Stimulated activated naive CD8-positive, alpha-beta T cell treated with anti-CD3 and anti-CD28 coated beads, Interleukin-15, Interleukin-2, amounts not matched to agents 100 U/mL and 50 U/mL, for 24 hours (primary cell): ENCODE data around the gene SSBP3.

Experiments
- ATAC-seq: fragments of 150-1000 bp; cut with Tn5 transposase; one replicate; pipeline ENCODE4 v1.10.0; 2021
- DNase-seq: peaks from one replicate; pipeline ENCODE4 v3.0.0; 2021

The SSBP3 gene

DNA sequence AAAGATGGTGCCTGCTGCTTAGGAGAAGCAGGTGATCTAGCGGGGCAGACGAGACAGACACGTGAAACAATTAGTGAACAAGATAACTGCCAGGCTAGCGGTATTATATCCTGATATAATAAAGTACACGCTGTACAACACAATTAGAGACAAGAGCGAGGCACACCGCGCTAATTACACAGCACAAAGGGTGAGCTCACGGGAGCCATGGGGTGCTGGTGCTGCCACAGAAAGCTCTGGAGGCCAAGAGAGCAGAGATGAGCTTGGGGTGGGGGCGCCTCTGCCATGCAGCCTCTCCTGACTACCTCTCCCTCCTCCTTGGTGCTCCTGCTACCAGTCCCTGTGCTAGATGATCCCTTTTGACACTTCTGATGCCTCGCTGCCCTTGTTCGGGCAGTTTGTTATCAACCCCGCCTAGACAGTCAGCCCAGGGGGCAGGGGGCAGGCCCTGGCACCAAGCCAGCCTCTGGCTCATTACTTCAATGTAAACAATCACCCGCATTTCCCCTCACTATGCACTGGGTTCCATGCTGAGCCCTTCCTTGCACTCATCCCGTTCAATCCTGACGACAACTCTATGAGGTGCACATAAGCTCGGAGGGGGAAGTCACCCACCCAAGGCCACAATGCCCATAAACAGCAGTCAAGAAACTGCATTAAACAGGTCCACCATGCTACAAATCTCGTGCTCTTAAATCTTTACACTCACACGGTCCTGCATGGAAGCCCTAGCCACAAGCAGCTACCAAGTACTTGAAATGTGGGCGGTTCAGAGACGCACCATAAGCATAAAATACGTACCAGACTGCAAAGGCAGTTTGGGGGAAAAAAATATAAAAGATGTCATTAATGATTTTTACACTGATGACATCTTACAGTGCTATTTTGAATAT is 103.0 kb downstream of the SSBP3 start:
- ATAC-seq (peak; percentile 47), DNase-seq (no peak)

DNA sequence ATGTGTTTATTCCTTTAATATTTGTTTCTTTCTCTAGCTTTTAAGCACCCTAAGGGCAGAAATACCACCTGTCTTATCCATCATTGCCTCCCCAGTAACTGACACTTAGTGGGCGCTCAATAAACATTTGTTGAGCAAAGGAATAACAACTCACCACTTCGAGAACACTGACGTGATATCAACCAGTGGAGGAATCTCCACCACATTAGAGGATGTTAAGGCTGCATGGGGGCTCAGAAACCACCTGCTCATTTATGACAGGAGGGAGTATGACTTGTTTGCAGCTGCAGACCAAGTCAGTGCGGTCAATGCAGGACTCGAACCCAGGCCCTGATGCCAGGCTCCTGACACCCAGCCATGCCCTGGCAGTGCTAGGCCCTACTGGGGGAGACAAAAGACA is 103.6 kb downstream of the SSBP3 start:
- ATAC-seq (no peak), DNase-seq (no peak)

DNA sequence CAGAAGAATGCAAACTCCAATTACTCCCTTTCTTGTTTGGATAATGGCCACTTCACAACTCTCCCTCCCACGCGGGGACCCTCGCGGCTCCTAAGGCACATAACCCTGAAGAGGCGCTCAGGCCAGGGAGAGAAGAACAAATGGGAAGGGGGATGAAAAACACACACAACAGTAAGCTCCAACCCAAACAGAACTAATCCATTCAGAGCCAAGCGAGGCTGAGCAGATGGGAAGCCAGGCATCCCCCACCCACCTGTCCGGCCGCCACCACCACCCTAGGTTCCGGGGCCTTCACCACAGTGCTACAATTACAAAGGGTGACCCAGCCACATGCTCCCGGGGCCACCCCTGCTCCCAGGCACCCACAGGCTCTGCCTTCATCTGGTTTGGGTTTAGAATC is 104.7 kb downstream of the SSBP3 start:
- DNase-seq (peak; percentile 32), ATAC-seq (no peak)

DNA sequence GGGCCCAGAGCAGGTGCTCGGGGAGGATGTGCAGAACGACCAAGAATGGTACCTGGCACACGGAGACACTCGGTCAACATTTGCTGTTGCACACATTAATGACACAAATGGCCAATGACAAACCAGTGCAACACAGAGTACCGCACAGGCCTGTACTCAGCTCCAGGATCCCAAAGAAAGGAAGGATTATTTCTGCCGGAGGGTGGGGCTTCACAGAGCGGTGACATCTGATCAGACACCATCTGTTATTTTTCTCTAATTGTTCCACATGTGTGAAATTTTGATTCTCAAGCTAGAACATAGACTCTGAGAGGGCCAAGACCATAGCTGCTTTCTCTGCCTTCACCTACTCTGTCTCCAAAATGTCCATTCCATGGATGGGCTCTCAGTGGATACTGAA is 105.8 kb downstream of the SSBP3 start:
- DNase-seq, result no peak
- ATAC-seq, result no peak

DNA sequence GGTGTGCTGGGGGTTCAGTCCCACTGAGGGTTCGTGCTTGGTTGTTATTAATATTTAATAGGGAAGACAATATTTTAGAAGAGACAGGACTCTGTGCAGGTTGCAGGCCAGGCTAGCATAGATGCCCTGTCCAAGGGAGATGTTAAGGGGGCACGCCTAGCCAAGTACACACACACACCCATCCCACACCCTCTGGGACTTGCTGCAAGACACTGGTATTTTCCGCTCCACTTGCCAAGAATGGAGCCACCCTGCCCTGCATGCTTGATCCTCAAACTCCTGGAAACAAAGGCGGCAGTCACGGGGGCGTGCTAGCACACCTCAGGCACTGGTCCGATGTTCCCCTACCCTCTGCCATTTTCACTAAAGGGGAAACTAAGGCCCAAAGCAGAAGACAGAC is 107.2 kb downstream of the SSBP3 start:
- DNase-seq (no peak), ATAC-seq (no peak)

DNA sequence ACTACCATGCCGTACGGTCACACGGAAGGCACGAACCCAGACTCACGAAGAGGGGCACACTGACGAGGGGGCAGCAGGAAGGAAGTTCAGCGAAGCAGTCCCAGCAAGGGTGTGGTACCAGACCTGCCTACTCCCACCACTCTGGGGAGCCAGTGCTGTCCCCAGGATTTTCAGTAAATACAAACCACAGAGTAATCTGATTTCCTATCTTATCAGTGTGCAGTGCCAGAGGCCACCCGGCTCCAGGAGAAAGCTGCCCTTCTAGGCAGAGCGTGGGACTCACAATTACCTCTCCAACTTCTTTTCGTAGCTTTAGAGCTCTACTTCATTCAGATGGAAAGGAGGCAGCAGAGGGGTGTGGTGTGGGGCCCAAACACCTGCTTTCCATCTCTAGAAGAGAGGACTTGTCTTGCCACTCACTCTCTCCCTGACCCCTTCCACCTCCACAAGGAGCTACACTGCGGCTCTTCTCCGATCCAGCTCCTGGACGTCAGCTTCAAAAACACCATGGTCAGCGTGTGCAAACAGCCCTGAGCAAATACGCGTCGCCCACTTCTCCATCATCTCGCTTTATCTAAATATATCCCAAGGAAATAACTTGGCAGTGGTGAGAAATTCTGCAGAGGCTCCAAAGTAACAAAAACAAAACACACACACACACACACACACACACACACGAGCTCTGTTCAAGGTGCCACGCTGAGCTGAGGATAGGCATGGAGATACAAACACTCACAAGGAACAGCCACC is 107.7 kb downstream of the SSBP3 start:
- DNase-seq, result no peak
- ATAC-seq, result peak; percentile 14

DNA sequence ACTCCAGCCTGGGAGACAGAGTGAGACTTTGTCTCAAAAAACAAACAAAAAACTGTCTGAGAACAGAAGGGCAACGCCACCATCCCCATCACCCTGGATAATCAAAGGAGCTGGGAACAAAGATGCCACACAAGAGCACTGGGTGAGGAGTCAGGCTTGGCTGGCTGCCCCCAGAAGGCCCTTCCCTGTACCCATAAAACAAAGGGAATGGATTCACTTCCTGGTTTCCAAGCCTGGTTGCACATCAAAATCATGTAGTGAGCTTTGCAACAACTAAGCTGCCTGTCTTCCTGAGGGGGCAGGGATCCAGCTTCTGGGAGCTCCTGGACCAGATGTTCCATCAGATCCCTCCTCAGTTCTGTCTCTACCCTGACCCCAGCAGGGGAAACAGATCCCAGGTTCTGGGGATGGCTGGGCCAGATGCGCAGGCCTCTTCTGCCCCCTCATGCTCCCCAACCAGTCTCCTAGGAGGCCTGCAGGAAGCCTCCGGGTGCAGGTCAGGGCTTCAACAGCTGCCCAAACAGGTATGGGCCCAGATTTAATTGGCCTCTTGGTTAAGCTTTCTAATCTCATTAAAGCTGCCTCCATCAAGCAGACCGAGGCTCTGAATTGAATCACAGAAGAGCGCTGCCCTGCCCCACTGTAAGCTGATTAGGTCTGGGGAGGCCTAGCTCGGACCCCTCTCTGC is 108.5 kb downstream of the SSBP3 start:
- DNase-seq, result no peak
- no peak for ATAC-seq

DNA sequence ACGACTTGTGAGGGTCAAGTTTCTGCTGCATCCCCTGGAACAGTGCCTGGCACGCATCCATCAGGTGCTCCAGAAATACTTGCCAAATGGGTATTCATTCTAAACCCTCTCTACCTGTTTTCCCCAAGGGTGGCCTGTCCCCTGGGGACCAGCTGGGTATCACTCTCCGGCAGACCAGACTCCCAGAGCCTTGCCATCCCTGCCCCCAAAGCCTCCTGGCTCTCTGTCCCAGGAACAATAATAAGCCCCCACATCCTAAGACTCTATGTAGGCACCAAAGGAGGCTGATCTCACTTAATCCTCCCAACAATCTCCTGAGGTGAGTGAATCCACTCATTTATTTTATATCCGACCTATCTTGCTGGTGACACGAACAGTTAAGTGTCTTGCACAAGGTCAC is 109.5 kb downstream of the SSBP3 start:
- ATAC-seq (no peak), DNase-seq (no peak)

DNA sequence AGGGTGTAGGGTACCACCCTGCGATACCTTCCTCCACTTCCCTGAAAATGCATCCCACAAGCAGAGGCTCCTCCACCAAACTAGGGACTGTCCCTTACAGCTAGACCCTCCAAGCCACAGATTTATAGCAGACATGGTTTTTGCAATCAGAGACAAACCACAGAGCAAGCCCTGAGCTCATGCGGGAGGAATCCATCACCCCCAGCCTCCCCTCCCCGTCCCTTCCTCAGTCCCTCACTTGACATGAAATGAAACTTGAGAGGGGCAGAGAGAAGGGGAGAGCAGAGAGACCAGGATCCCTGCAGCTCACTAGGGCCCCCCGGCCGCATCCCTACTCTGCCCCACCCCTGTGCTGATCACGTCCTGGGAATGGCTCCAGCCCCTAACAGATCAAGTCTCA is 111.3 kb downstream of the SSBP3 start:
- no peak for DNase-seq
- no peak for ATAC-seq

DNA sequence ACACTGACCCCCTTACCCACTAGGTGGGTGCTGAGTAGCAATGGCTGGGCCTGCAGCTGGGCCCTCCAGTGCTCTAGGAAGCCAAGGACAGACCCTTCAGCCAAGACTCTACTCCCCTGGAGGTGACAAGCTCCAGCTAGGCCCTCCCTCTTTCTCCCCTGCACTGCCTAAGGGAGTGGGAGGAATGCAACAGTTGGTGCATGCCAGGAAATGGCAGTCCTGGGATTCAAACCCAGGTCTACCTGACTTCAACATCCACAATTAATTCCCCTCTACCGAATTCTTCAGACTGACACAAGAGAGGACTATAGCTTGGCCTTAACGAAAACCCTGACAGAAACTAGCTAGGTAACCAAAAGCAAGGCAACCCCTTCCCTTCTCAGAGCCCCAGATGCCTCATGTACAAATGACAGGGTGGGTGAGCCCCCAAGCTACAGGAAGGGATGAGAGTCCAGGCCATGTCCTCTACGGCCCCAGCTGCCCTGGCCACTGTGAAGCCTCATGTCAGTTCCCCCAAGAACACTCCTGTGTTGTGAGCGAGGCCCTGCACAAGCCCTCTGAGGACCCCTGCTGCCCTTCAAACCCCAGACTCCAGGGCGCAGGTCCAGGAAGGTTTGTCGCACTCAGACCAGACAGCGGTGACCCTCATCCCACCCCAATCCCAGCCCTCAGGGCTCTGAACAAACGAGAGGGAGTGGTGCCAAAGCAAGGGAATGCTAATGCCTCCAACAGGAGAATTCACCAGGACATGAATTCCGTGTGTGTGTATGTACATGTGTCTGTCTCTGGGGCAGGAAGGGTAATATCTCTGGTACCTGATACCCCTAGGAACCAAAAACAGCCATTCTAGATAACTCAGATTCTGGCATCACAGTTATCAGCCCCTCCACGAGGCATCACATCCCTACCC is 113.9 kb downstream of the SSBP3 start:
- DNase-seq (no peak), ATAC-seq (no peak)

DNA sequence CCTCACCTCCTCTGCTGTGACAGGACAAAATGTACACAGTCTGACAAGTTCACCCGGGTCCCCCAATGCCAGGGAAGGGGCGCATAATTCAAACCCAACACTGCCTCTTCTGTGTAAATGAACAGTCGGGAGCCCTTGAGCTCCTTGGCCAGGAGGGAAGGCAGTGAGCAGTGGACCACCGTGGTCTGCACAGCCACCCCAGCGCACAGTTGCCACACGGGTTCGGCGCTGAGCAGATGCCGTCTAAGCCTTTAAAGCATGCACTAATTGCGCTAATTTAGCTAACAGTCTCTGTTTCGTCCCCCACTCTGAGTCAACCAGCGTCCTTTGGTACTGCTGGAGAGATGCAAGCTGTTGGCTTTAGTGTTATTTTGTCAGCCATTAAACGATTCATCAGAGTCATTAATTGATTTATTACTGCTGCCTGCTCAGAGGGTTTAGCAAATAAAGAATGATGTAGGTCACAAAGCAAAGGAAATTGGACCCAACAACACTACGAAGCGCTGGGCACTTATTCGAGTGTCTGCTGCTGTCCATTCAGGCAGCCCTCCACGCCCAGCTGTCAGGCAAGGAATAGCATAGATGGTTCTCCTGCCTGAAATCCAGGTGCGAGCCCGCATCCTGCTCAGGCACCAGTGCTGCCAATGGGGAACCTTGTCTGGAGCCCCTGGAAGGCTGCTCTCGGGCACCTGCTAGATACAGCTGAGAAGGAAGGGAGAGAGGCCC is 114.8 kb downstream of the SSBP3 start:
- ATAC-seq, result no peak
- DNase-seq, result no peak

DNA sequence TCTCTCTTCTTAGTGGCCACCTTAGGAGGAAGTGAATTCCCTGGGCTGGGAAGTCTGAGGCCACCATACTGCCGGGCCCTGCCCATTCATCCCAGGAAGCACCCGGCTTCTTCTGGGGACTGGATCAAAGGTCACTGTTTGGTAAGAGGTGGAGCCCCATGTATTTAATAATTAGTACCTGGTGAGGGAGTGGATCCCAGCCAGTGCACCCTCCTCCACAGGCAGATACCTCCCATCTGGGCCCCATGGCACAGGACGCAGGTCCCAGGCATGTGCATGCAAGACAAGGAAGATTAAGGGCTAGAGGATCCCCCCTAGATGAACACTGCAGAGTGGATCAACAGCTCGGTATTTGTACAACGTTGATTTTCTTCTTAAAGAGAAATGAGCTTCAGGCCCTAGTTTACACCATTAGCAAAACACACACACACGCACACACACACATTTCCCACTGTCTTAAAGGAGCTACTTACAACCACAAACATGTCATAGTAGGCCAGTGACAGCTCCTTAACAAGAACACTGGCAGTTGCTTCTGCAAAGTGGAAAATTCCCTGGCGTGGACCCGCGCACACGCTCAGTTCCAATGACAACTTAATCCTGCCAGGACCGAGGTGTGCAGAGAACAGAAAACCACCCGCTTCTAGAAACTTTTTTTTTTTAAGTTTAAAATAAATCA is 115.5 kb downstream of the SSBP3 start:
- no peak for ATAC-seq
- DNase-seq, result no peak

DNA sequence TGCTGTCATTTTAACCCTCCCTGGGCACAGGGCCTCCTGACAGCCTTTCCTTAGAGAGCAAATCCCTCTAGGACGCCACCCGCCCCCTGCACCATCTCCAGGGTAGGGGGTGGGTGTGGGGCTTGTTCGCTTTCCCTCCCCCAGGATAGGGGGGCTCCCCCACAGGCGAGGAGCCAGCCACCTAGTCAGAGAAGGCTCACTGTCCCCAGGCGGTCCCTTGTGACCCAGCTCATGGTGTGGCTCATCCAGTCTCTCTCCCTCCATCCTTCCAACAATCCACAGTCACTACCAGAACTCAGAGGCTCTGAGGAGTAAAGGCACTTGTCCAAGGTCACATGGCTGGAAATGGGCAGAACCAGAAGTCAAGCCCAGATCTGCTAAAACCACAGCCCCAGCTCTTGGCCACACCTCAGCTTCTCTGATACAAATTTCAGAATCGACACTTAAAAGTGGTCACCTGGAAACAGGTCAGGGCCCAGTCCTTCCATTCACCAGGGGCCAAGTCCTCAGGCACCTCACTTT is 116.4 kb downstream of the SSBP3 start:
- DNase-seq (no peak), ATAC-seq (no peak)

DNA sequence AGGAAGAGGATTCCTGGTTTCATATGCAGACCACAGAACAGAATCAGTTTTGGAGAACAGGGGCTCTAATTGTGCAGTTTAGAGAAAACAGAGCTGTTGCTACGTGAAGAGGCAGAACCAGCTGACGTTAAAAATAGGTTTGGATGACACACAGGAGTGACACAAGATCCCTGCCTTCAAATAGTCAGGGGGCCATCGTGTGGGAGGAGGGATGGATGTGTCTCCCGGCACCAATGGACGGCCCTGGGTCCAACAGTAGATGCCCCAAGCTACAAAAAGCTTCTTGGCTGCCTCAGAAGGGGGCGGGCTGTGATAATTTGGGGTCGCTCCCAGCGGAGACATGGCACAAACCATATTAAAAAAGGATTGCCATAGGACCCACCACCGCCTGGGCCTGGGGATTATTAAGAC is 118.4 kb downstream of the SSBP3 start:
- ATAC-seq (no peak), DNase-seq (no peak)

DNA sequence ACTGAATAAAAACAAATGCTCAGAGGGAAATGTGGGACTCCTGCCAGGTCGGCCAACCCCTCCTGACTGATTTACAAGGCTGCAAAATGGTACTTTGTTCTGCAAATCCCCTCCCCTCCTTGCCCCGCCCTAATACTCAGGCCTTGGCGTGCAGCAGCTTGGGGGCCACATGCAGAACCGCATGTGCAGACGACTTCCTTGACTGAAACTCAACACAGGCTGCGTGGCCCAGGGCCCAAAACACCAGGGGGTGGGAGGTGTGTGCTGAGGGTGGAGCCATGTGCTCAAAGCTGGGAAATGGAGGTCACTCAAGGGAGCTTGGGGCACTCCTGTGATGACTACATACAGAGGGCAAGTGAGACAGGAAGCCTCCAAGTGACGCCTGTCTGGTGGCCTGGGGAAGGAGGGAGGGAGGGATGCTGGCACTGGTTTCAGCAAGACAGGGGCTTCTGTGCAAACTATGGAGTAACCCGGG is 119.0 kb downstream of the SSBP3 start:
- DNase-seq, result peak; percentile 77
- ATAC-seq, result peak; percentile 85

DNA sequence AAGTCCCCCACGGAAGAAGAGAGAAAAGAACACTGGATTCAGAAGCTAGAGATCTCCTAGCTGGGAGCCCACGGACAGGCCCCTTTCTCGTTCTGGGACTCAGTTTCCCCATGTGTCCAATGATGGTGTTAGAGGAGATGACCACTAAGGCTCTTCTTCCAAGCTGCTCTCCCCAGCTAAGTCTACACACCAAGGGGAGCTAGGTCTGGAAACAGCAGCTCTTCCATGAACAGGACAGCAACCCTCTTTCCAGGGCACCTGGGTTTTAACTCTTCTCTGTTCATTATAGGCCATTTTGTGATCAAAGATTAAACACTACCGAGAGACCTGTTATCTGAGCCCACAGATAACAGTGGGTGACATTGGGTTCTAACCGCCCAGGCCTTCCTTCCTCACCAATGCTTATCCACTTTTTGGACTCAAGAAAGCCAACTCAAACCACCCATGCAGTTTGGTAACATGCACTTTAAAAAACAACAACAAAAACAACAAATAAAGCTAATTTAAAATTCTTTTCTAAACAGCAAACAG is 120.3 kb downstream of the SSBP3 start:
- ATAC-seq, result no peak
- DNase-seq, result no peak

DNA sequence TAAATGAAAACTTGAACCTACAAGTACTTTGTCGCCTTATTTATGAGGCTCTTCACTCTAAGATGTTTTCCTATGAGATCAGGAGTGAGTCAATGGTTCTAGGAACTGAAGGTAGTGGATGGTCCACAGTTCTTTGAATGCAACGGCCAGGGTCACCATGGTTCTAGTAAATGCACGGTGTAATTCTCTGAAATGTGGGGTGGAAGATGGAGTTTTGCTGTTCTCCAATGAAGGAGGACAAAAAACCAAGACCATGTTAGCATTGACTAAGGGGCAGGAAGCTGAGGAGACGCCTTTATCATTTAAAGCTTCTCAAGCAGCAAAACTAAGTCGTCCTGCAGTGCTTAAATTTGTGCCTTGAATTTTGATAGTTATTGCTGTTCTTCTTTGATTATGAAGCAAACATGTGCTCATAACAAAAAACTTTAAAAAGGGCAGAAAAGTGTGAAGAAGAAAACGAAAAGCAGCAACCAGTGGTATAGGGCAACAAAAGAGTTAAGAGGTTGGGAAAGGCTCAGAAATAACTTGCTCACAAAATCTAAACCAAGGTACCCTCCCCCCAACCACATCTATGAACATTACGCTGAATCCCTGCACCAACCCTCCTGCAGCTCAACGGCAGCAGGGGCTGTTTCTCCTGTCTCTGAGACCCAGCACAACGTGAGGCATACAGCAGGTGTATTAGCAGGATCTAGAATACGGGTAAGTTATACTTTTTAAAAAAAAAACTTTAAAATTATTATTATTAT is 121.2 kb downstream of the SSBP3 start:
- ATAC-seq, result peak; percentile 48

DNA sequence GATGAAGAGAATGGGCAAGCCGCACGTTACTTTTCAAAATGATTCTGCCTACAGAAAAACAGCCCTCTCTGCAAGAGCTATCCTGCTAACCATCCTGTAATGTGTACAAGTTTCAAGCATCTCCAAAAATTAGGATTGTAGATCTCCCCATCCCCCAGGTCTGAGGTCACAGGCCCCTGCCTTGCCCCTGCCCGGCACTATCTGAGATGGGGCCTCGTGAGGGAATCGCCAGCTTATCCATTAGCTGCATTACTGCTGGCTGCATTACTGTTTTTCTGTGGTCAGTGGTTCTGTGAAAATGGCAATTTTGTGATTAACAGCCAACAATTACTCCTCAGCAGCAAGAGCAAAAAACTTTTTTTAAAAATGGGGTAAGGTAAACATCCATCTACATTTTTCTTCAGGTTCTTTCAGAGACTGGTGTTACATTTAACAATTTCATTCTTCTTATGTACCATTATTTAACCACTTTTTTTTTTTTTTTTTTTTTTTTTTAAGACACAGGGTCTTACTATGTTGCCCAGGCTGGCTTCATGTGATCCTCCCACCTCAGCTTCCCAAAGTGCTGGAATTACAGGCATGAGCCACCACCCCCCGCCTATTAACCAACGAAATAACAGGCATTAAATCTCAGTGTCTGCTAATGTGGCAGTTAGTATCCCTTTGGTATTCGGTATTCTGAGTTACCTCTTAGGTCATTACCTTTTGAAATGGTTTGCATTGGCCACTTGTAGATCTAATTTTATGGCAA is 122.4 kb downstream of the SSBP3 start:
- ATAC-seq (no peak), DNase-seq (no peak)

More for the DNA sequence above, 121.2 kb downstream of the SSBP3 start:
- DNase-seq, result peak; percentile 40
